Fibroblast of lung (primary cell): ENCODE measurements around the gene PLEKHG4B.

ENCODE experiments used
- CTCF ChIP-seq, 2 donors: IDR thresholded peaks in 1 of 2; conservative IDR thresholded peaks in 1 of 2; 1 replicate in 1 of 2; 2 replicates in 1 of 2; pipeline ENCODE4 v1.5.1; 2011 to 2012; ENCODE audit warnings: low read length in 2 of 2, control low read depth in 1 of 2, inconsistent platforms in 1 of 2, low read depth in 1 of 2, mild to moderate bottlenecking in 1 of 2
- EZH2 ChIP-seq: IDR thresholded peaks from 2 replicates; pipeline ENCODE4 v1.5.1; 2012; ENCODE audit warnings: low read length, control low read depth, mild to moderate bottlenecking; ENCODE audit errors: missing control alignments

GRCh38 chr5:158807-159447 lies 67.0 kb downstream of the PLEKHG4B start:
- no peak for TF ChIP-seq CTCF (conservative IDR thresholded peaks at IDR 0.05 in 1 of 2, IDR thresholded peaks at IDR 0.05 in 1 of 2; ENCODE audit: low read depth in 1 of 2, low read length in 2 of 2)
- TF ChIP-seq EZH2: no peak
